Medulla oblongata (tissue), 1 donor: Measurements from ENCODE around the gene DCT.
A peak's percentile ranks its signal among the peaks of the same experiment; 100 is the strongest.
"Not testable (repeated sequence)": the region's sequence is repeated elsewhere in the genome, so short reads cannot be mapped to it uniquely, and the experiment has no call there.

Experiments used
- DNase-seq: peaks from one replicate; pipeline ENCODE4 v3.0.0-alpha.2; 2015; ENCODE audit errors: extremely low spot score

DCT gene

DNA sequence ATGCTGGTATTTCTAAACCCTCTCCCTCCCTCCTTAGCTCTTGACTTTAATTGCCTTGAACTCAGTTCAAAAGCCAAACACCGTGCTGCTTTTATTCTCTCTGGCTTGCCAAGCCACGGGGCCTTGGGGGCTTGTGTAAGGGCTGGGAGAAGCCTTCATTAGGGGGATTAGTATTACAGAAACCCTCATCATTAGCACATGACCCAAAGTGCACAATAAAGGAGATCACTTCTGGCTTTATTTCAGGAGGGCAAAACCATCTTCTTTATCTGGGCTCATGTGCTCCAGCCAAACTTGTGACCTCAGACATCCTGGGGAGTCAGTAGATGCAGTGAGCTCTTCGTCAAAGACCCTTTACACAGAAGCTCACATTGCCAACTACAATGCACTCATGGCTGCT lies at the start of gene DCT:
DCT (minus strand) TSS at position 67 of the 400 bp plus-strand sequence. CDS start 427 bp downstream, outside the sequence.
- DNase-seq = no peak

DNA sequence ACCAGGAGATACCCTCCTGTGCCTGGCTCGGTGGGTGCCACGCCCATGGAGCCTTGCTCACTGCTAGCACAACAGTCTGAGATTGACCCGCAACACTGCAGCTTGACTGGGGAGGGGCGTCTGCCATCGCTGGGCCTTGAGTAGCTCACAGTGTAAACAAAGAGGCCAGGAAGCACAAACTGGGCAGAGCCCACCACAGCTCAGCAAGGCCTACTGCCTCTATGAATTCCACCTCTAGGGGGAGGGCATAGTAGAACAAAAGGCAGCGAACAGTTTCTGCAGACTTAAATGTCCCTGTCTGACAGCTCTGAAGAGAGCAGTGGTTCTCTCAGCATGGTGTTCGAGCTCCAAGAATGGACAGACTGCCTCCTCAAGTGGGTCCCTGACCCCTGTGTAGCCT lies 47.5 kb upstream of the DCT start:
- not testable (repeated sequence) for DNase-seq

DNA sequence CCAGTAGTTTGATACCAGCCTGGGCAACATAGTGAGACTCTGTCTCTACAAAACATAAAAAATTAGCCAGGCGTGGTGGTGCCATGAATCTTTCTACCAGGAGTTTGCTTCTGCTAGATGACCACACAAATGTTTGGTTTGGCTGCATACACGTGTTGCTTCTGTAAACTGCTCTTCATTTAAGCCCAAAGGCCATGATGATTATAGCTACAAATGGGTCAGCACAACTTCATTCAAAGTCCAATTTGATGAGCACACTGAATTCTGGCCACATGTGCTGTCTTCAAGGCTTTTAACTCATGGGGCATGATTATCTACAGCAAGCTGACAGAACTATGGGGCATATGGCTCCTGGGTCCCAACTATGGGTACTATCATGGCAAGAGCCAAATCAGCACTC lies 46.3 kb upstream of the DCT start:
- DNase-seq = no peak

DNA sequence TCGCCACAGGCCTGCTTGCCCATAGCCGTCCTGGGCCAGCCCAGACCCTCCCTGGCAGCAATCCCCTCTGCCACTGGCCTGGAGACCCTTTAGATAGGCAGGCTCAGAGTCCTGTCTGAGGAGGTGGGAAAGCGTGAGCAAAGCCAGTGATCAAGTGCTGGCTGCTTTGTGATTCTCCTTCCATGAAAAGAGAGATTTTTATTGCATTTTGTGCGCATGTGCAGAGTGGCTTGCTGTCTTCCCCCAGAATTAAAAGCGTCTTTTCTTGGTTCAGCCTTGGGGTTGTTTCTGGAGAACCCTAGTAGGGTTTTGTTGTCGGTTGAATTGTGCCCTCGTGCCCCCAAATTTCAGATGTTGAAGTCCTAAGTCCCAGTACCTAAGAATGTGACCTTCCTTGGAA lies 44.9 kb upstream of the DCT start:
- no peak for DNase-seq

DNA sequence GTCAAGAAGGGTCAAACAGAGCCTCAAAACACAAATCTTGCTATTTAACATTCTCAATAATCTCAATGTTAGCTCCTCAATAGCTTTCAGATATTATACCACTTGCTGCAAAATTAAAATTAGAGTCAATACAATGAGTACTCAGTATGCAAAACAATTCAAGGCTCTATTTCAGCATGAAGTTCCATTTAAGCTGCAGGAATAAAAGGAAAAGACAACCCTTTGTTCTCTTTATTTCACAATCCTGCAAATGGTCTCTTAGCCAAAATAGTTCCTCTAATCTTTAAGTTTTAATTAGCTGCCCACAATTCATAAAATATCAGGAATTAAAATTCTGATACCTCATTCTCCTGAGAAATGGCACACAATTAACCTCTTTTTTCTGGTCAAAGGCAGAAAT lies 40.5 kb upstream of the DCT start:
- no peak for DNase-seq

DNA sequence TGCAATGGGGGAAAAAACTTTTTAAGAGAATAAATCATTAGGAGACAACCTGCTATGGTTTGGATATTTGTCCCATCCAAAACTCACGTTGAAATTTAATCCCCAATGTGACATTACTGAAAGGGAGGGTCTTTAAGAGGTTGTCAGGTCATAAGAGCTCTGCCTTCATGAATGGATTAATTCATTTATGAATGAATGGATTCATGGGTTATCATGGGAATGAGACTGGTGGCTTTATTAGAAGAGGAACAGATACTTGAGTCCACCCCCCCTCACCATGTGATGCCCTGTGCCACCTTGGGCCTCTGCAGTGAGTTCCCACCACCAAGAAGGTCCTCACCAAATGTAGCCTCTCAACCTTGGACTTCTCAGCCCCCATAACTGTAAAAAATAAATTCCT lies 37.0 kb upstream of the DCT start:
- DNase-seq = no peak

DNA sequence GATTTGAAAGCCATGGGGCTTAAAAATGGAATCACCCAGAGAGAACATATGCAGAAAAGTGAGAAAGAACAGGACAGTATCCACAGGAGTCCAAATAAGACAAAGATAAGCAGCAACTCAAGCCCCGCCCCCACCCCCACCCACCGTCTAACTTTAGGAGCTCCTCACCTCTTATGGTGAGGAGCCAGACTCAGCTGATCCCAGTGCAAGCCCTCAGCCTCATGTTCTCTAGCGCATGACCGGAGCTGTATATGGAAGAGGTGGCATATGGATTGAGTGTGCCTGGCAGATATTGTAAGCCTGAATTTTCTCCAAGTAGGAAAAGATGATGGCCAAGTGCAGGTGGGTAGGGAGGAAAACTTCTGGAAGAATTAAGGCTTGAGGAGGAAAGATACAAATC lies 36.4 kb upstream of the DCT start:
- no peak for DNase-seq

DNA sequence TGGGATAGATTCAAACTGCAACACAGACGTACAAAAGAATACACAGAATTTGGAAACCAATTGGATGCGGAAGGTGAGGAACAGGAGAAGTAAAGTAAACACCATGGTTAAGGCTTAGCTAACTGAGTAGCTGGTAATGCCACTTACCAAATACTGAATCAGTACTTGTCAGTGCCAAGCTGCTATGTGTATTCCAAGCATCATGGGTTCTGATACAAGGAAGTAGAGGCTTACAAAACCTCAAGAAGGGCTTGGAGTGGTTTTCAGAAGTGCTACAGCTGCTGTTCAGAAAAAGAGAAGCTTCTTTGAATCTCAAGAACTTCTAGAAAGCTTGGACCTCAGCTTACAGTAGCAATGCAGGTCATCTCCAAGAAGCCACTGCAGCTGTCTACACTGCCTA lies 35.9 kb upstream of the DCT start:
- no peak for DNase-seq

DNA sequence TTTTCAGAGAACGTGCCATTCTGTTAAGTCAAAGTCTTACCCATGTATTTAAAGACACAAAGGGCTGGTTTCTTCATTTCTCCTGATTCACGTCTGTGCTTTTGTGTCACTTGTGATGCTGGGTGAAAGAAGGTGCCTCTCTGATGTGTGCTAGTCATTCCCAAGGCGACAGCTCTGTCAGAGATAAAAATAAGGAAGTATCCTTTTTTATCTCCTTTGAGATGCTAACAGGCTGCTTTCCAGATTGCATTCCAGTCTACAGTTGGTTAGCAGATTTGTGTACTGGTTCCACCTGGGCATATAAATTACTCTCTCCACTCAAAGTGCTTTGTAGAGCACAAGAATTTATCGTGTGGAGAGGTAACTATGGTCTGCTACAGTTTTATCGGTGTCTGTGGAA lies 33.5 kb upstream of the DCT start:
- no peak for DNase-seq

DNA sequence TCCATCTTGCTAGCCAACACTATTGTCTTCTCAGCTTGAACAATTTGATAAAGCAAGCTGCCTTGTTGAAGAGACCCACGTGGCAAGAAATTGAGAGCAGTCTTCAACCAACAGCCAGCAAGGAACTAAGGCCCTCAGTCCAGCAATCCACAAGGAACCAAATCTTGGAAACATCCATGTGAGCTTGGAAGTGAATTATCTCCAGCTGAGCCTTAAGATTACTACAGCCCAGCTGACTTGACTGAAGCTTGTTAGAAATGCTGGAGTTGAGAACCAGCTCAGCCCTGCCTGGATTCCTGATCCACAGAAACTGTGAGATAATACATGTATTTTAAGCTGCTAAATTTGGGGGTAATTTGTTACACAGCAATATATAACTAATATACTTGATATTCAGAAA lies 26.2 kb upstream of the DCT start:
- no peak for DNase-seq

DNA sequence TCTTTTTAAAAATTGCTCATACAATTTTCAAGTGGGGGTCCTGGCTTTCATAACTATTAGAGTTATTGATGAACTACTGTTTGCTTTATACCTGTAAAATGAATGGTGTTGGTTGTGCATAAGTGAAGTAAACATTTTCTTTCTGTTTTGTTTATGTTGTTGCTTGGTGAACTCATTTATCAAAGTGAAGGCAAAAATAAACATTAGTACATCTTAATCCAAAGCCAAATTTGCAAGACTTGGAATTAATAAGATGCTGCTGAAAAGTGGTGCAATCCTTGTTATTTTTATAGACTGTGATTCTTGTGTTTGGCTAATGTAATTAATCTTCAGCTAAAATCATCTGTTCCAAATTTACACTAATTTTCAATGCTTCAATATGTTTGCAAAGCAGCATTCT lies 24.4 kb upstream of the DCT start:
- no peak for DNase-seq

DNA sequence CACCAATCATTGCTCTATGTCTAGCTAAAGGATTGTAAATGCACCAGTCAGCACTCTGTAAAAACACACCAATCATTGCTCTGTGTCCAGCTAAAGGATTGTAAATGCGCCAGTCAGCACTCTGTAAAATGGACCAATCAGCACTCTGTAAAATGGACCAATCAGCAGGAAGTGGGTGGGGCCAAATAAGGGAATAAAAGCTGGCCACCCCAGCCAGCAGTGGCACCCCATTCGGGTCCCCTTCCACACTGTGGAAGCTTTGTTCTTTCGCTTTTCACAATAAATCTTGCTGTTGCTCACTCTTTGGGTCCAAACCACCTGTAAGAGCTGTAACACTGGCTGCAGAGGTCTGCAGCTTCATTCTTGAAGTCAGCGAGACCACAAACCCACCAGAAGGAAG lies 19.3 kb upstream of the DCT start:
- not testable (repeated sequence) for DNase-seq

DNA sequence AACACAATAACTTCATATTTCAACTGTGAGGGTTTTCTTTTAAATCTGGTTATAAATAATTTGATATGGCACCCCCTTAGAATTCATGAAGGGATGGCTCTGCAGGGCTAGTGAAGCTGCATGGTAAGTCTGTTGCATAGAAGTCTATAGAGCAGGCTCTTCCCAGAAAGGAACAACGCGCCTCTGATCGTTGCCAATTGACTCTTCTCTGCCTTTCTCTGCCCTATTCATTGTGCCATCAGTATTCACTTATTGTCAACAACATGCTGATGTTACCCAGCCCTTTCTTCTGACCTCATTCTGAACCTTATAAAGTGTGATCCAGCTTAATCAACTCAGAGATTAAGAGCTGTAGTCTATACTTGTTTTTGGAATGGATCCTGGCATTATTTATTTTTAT lies 16.3 kb upstream of the DCT start:
- DNase-seq = peak; percentile 53

DNA sequence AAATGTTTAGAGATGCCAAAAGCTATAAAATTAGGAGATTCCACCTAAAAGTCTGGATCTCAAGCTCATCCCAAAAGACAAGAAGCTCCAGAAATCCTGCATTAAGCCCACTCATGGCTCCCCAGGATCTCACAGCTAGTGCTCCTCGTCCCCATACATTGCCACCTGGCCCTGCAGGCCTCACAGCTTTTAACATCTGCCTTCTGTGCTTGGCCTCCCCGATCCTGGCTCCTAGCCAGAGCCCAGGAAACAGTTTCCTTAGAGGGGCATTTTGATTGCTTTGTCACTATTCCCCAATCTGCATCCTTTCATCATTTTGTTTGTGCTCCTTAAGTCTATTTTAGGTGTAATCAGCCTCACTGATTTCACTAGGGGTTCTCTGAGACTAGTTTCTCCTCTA lies 14.5 kb upstream of the DCT start:
- no peak for DNase-seq

DNA sequence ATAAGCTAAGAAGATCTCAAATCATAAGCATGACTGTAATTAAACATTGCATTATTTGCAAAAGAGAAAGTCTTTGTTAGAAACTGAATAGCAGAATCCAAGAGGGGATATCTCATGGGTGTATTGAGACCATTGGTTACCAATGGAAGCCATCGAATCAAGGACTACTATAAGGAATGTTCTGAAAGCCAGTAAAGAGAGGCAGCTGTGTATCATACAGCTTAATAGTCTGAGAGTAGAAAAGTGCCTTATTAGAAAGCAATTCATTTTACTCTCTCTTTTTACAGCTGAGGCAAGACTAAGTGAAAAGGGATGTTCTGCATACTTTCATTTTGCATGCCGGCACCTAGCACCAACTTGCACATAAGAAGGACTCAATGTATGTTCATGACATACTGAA lies 7.6 kb upstream of the DCT start:
- DNase-seq = no peak

DNA sequence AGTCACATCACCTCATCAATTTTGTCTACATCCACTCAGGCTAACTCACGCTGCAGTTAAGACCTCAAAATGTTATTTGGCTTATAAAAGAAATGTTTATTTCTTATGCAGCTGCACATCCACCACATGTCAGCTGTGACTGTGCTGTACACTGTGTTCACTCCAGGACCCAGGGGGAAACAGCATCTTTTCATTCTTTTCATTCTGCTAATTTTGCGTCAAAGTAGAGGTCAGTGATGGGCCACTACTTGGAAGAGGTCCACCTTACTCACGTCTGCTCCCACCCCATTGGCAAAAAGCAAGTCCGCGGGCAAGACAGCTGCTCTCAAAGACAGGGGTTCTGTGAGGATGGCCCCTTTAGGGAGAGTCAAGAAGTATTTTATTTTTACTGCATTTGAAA lies 4.5 kb upstream of the DCT start:
- no peak for DNase-seq

DNA sequence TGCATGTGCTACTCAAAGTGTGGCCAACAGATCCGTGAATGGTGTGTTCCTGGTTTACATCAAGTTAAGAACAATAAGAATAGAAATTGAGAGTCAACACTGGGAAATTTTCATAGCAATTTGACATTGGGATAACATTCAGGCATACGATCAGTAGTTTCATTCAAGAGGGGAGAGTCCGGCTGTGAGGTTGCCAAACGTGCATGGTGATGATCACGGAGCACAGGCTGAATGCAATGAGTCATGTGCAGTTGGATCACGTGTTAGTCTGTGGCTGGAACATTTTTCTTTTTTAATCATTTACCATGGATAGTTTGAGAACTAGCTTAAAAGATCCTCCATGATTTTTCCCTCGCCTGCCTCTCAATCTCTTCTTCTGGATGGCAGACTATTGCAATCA lies 2.5 kb upstream of the DCT start:
- DNase-seq = no peak

DNA sequence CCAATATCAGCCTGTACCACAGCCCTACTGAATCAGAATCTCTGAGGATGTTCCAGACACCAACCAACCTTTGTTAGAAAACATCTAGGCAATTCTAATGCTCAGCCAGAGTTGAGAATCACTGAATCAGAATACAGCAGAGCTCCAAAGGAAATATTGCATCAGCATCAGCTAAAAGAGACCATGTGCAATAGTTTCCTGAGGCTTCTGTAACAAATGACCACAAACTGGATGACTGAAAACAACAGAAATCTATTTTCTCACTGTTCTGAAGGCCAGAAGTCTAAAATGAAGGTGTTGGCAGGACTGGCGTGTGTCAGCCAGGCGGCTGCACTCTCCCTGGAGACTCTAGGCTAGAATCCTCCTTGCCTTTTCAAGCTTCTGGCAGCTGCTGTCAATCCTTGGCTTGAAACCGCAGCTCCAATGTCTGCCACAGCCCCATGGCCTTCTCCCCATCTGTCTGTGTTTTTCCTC lies 1.2 kb upstream of the DCT start:
- peak; percentile 61 for DNase-seq

DNA sequence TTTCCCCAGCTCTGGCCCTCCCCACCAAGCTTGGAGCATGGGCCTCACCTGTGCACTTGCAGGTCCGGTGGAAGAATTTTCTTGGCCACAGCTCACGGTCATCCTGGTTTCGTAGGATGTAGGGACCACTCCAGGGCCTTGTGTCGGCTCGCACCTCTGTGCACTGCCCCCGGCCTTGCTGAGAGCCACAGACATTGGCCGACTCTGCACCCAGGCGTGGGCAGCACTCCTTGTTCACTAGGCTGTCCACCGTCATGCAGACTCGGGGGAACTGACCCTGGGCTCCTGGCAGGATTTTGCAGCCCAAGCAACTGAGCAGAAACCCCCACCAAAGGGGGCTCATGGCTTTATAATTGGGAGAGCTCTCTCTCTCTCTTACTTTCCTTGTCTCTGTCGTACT lies 569 bp downstream of the DCT start:
- no peak for DNase-seq

DNA sequence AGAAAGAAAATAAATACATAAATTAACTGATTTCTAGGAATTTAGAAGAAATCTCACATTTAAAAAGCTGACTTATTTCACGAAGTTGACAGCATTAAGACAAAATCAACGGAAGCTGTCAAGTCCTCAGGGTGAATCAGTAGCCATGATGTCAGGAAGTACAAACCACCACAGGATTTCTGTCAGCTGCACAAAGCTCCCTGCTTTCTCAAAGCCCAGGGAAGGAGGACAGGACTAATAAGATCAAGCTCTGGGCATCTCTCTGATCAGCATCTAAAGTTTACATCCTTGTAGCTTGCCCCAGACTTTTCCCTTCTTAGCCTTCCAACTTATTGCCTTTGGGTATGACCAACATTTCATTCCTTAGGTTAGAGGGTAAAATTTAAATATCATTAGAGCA lies 9.4 kb downstream of the DCT start:
- DNase-seq = no peak

DNA sequence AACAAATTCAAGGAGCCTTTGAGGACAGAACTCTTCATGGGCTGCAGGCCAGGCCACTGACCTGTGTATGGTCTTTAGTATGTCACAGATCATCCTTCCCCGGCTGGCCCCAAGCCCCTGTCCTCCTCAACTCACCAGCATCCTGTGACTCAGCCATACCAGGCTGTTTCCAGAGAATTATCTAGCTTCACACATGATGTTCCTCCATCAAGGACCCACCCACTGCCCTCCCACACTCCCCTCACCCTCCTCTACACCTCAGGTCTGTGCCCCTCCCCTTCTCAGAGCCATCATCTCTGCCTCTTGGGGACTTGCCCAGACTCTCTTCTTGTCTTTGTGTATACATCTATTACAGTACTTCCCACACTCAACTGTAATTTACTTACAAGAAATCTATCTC lies 14.7 kb downstream of the DCT start:
- DNase-seq = no peak

DNA sequence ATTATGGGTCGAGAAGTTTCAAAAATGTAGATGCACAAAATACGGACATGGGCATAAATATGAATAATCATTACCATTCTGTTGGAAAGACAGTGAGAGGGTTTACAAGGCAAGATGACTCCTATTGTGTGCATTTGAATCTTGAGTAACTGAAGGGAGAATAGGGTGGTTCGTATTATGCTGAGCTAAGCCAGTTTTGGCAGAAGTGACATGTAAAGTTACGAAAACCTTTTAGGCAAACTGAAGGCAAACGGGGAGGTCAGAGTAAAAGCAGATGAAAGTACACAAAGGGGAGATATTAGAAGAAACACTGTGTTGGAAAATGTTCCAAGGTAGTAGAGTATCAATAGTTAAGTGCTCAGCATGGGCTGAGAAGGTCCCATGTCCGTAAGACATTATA lies 16.8 kb downstream of the DCT start:
- no peak for DNase-seq

DNA sequence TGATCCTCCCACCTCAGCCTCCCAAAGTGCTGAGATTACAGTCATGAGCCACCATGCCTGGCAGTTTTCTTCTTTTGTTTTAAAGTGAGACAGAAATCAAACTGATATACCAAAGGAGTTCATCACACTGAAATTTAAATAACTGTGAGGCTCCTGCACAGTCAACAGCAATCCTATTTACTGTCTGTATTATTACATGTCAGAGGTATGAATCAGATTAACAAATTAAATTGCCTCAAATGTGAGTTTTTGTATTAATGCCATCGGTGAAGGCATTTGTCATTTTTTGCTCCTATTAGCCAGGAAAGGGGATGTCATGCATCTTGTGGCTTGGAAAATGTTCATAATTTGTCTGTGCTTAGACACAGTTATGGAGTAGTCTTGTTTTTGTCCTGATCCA lies 20.4 kb downstream of the DCT start:
- DNase-seq = no peak

DNA sequence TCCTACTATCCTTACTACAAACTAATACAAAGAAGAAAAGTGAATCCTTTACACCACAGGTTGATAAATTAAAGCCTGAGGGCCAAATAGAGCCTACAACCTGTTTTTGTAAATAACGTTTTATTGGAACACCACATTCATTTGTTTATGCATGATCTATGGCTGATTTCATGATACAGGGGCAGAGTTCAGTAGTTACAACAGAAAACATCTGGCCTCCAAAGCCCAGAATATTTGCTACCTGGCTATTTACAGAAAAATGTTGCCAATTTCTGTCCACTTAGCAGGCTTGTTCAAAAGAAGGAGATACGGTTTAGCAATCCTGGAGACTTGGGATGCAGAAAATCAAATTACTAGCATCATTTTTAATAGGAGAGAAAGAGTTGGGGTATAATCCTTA lies 24.1 kb downstream of the DCT start:
- no peak for DNase-seq

DNA sequence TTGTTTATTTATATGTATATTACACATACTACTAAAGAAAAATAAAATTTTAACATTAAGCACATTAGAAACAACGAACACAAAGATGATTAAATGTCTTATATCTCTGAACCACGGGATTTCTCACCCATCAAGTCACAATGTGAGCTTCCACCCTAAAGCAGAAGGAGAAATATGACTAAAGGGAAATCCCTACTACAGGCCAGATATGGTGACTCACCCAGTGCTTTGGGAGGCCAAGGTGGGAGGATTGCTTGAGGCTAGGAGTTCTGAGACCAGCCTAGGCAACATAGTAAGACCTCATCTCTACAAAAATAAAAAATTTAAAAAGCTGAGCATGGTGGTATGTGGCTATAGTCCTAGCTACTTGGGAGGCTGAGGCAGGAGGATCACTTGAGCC lies 24.6 kb downstream of the DCT start:
- DNase-seq = no peak
